Natural killer cell treated with Interleukin-12 subunit alpha and Interleukin-12 subunit beta and Interleukin-15 and Interleukin-18, amount 100 ng/mL, for 72 hours (primary cell): ENCODE data around the gene PIGBOS1. TPM values are rescaled to one million over a fixed set of nuclear protein-coding genes. Genes with fewer than 3 reads are reported as not detected.
"Not testable (repeated sequence)": the region's sequence is repeated elsewhere in the genome, so short reads cannot be mapped to it uniquely, and the experiment has no call there.

Experiments used
- ATAC-seq, 2 donors: fragments of 150-1000 bp; cut with Tn5 transposase in 1 of 2; sonication (Bioruptor Pico), chemical (Tn5 transposase) in 1 of 2; 2 replicates each; pipeline ENCODE4 v1.10.0; 2021
- DNase-seq: peaks from one replicate; pipeline ENCODE4 v3.0.0; 2022; ENCODE audit warnings: low spot score
- H3K27ac Mint-ChIP-seq, 2 donors: 1 replicate in 1 of 2; 2 replicates in 1 of 2; pipeline ENCODE4 v1.8.0; 2022; ENCODE audit warnings: mixed read lengths in 2 of 2, mild to moderate bottlenecking in 1 of 2, moderate library complexity in 1 of 2
- H3K27me3 Mint-ChIP-seq, 2 donors: 1 replicate in 1 of 2; 2 replicates in 1 of 2; pipeline ENCODE4 v1.8.0; 2022; ENCODE audit warnings: mixed read lengths in 2 of 2
- H3K36me3 Mint-ChIP-seq: one replicate; pipeline ENCODE4 v1.8.0; 2022; ENCODE audit warnings: mixed read lengths
- H3K4me1 Mint-ChIP-seq, 2 donors: 1 replicate in 1 of 2; 2 replicates in 1 of 2; pipeline ENCODE4 v1.8.0; 2022; ENCODE audit warnings: low read depth in 2 of 2, mixed read lengths in 2 of 2, mild to moderate bottlenecking in 1 of 2
- H3K4me3 Mint-ChIP-seq: one replicate; pipeline ENCODE4 v1.8.0; 2022; ENCODE audit warnings: mixed read lengths
- H3K9me3 Mint-ChIP-seq: 2 replicates; pipeline ENCODE4 v1.8.0; 2022; ENCODE audit warnings: mixed read lengths
- total RNA-seq, 2 donors: library from RNA; stranded (reverse); gene quantifications; one replicate each; pipeline ENCODE4 v1.2.3, GENCODE V29; 2022

PIGBOS1 gene
- total RNA-seq, 2 donors from 2014 or later, result 13.2 to 13.3 TPM

DNA sequence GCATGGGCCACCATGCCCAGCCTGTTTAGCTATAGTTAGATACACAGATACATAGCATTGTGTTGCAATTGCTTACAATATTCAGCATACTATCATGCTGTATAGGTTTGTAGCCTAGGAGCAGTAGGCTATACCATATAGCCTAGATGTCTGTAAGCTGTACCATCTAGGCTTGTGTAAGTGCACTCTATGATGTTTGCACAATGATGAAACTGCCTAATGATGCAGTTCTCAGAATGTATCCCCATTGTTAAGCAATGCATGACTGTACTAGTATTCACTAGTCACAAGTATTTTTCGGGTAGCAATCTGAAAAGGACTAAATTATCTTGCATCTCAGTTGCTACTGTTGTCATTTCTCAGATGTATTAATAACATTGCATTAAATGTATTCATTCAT is 16.1 kb upstream of the PIGBOS1 start:
- Mint-ChIP-seq H3K9me3 (no peaks in the 10 kb centered on the region), H3K27me3 (no peaks in the 10 kb centered on the region), H3K27ac (peak overlapping the region in 1 of 2 donors; percentile 45), H3K4me3 (no peak overlapping the region), H3K36me3 (peaks cover 17% of the 10 kb centered on the region), H3K4me1 (peaks cover 0 to 8% of the 10 kb centered on the region in 2 donors)
- no peak for DNase-seq
- peak in 1 of 2 donors; percentile 56 for ATAC-seq

DNA sequence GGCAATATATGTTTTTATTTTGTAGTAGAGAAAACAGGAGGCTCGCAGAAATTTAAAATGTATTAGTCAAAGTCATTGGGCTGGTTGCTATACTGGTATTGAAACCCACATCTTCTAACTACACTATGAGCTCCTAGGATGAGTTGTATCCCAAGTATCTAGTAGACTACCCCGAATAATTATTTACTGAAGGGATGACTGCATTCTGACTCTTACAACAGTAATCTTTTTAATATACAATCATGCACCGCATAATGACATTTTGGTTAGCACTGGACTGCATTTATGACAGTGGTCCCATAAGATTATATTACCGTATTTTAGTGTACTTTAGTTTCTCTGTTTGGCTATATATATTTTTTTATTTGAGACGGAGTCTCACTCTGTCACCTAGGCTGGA is 15.4 kb upstream of the PIGBOS1 start:
- peaks cover 17% of the 10 kb centered on the region for H3K36me3 Mint-ChIP-seq
- H3K4me3 Mint-ChIP-seq, result no peak overlapping the region
- DNase-seq, result no peak
- peaks cover 0 to 8% of the 10 kb centered on the region in 2 donors for H3K4me1 Mint-ChIP-seq
- H3K27me3 Mint-ChIP-seq, result no peaks in the 10 kb centered on the region
- H3K27ac Mint-ChIP-seq, result no peak overlapping the region
- no peaks in the 10 kb centered on the region for H3K9me3 Mint-ChIP-seq
- no peak for ATAC-seq

GRCh38 chr15:55327387-55327786 is 8.5 kb upstream of the PIGBOS1 start:
- DNase-seq (no peak), ATAC-seq (no peak)
- peaks cover 3 to 8% of the 10 kb centered on the region in 2 donors for H3K4me1 Mint-ChIP-seq
- no peaks in the 10 kb centered on the region for H3K27me3 Mint-ChIP-seq
- no peak overlapping the region for H3K27ac Mint-ChIP-seq
- no peak overlapping the region for H3K4me3 Mint-ChIP-seq
- peaks cover 13% of the 10 kb centered on the region for H3K36me3 Mint-ChIP-seq
- no peaks in the 10 kb centered on the region for H3K9me3 Mint-ChIP-seq

GRCh38 chr15:55322467-55322866 is 3.5 kb upstream of the PIGBOS1 start:
- DNase-seq, result no peak
- H3K27me3 Mint-ChIP-seq, result no peaks in the 10 kb centered on the region
- ATAC-seq, result no peak
- no peaks in the 10 kb centered on the region for H3K9me3 Mint-ChIP-seq
- H3K4me1 Mint-ChIP-seq, result peaks cover 14 to 35% of the 10 kb centered on the region in 2 donors
- H3K27ac Mint-ChIP-seq, result peak overlapping the region; percentile 31 to 42
- peaks cover 17% of the 10 kb centered on the region for H3K36me3 Mint-ChIP-seq
- no peak overlapping the region for H3K4me3 Mint-ChIP-seq

- DNase-seq (no peak), ATAC-seq (no peak)
- H3K9me3 Mint-ChIP-seq, result no peaks in the 10 kb centered on the region
- no peak overlapping the region for H3K27ac Mint-ChIP-seq
- peaks cover 19 to 43% of the 10 kb centered on the region in 2 donors for H3K4me1 Mint-ChIP-seq
- peaks cover 17% of the 10 kb centered on the region for H3K36me3 Mint-ChIP-seq
- H3K27me3 Mint-ChIP-seq, result no peaks in the 10 kb centered on the region
- H3K4me3 Mint-ChIP-seq, result no peak overlapping the region
These were observed 2.0 kb upstream of the PIGBOS1 start for GRCh38 chr15:55320963-55321362.

DNA sequence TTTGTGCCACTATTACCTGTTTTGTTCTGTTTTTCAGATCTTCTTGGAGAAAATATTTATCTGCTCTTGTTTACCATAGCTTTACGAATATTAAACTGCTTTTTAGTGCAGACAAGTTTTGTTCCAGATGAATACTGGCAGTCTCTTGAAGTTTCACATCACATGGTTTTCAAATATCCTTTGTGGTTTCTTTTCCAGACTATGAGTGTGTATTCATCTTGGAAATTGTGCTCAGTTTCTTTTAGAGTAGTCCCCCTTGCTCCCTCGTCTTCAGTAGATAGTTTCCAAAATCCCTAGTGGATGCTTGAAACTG is 1.3 kb upstream of the PIGBOS1 start:
- Mint-ChIP-seq H3K4me3 (peak overlapping the region; percentile 98), H3K27ac (peak overlapping the region; percentile 35 to 98), H3K9me3 (no peaks in the 10 kb centered on the region), H3K4me1 (peaks cover 24 to 47% of the 10 kb centered on the region in 2 donors), H3K36me3 (peaks cover 17% of the 10 kb centered on the region), H3K27me3 (no peaks in the 10 kb centered on the region)
- DNase-seq (no peak), ATAC-seq (no peak)

- Mint-ChIP-seq H3K9me3 (no peaks in the 10 kb centered on the region), H3K4me1 (peaks cover 29 to 52% of the 10 kb centered on the region in 2 donors), H3K36me3 (peaks cover 17% of the 10 kb centered on the region), H3K27me3 (no peaks in the 10 kb centered on the region), H3K4me3 (peak overlapping the region; percentile 98), H3K27ac (peak overlapping the region; percentile 98 to 100)
- ATAC-seq, result no peak
- no peak for DNase-seq
These were observed 764 bp upstream of the PIGBOS1 start for GRCh38 chr15:55319537-55320237.

GRCh38 chr15:55302801-55303200 is 16.1 kb downstream of the PIGBOS1 start:
- not testable (repeated sequence) for H3K27ac Mint-ChIP-seq, DNase-seq, H3K36me3 Mint-ChIP-seq, H3K4me1 Mint-ChIP-seq, H3K4me3 Mint-ChIP-seq, ATAC-seq, H3K9me3 Mint-ChIP-seq, H3K27me3 Mint-ChIP-seq

GRCh38 chr15:55297315-55297714 is 21.6 kb downstream of the PIGBOS1 start:
- no peak for DNase-seq
- H3K36me3 Mint-ChIP-seq, result no peaks in the 10 kb centered on the region
- no peaks in the 10 kb centered on the region for H3K27me3 Mint-ChIP-seq
- no peak overlapping the region for H3K27ac Mint-ChIP-seq
- peaks cover 0 to 1% of the 10 kb centered on the region in 2 donors for H3K4me1 Mint-ChIP-seq
- ATAC-seq, result no peak
- H3K4me3 Mint-ChIP-seq, result no peak overlapping the region
- H3K9me3 Mint-ChIP-seq, result no peaks in the 10 kb centered on the region

DNA sequence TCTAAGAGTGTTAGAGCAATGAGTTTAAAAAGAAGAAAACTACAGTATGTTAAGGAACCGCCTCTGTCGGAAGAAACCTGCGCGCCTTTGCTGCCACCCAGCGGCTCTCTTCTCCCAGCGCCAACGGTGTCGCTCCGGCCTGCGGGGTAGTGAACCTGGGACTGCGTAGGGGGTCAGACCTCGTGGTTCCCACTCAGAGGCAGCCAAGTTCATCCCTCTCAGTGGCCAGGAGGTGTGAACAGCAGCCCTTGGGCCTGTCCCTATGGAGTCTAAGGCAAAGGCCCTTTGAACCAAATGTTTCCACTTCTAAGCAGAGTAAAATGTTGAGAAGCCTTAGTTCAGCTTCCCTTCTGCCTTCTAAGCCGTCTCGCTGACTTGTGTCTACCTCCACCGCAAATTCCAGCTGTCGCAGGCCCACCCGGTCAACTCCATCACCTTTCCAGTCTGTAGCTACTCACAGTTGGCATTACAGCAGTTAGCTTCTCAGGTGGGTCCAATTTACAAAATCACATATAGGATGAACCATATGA is 28.3 kb downstream of the PIGBOS1 start:
- DNase-seq (peak; percentile 89), ATAC-seq (peak; percentile 84 to 86)
- H3K4me1 Mint-ChIP-seq, result peaks cover 36 to 38% of the 10 kb centered on the region in 2 donors
- H3K9me3 Mint-ChIP-seq, result no peaks in the 10 kb centered on the region
- H3K36me3 Mint-ChIP-seq, result peaks cover 20% of the 10 kb centered on the region
- H3K27ac Mint-ChIP-seq, result peak overlapping the region; percentile 97 to 99
- no peaks in the 10 kb centered on the region for H3K27me3 Mint-ChIP-seq
- H3K4me3 Mint-ChIP-seq, result peak overlapping the region; percentile 84

DNA sequence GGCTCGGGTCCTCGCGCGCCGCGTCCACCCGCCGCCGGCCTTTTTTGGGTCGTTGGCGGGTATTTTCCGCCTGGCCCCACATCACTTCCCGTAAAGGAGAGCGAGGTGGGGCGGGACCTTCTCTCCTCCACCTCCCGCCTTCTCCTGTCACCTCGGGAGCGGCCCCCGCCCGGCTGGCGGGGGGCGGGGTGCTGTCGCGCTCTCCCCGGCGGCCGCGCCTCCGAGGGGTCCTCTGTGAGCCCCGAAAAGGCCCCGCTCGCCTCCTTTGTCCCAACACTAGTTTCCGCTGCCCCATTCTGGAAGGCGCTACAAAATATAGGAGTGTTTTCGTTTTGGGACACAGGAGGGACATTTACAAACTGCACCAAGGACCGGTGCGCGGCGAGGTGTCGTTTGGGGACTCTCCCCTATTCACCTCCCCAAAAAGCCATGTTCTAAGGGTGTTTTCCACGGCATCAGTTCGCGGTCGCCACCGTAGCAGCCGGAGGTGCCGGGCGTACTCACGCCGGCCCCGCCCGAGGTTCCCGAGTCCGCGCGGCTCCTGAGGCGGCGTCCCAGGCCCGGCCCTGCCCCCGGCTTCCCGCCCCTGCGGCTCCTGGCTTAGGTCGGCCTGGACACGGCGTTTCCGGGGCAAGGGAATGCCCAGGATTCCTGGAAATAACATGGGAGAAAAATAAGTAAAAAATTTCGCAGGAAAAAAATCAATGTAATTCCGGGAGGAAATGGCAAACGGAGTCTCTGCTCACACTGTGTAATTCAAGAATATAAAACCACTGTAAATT is 29.0 kb downstream of the PIGBOS1 start, which contains the start of gene RAB27A:
RAB27A (minus strand) TSS at position 68 of the 782 bp plus-strand sequence. CDS start 54,879 bp downstream, outside the sequence.
- Mint-ChIP-seq H3K27me3 (no peaks in the 10 kb centered on the region), H3K4me1 (peaks cover 42 to 44% of the 10 kb centered on the region in 2 donors), H3K9me3 (no peaks in the 10 kb centered on the region), H3K4me3 (peak within 1 kb of the TSS; percentile 84), H3K27ac (peak within 1 kb of the TSS; percentile 97 to 99), H3K36me3 (peaks cover 27% of the 10 kb centered on the region)
- DNase-seq (peak; percentile 91), ATAC-seq (peak; percentile 84 to 89)

GRCh38 chr15:55289011-55289745 is 29.7 kb downstream of the PIGBOS1 start:
- peaks cover 32% of the 10 kb centered on the region for H3K36me3 Mint-ChIP-seq

GRCh38 chr15:55288006-55288717 is 30.8 kb downstream of the PIGBOS1 start:
- Mint-ChIP-seq H3K9me3 (no peaks in the 10 kb centered on the region), H3K36me3 (peaks cover 32% of the 10 kb centered on the region), H3K27ac (peak overlapping the region; percentile 97 to 99), H3K27me3 (no peaks in the 10 kb centered on the region), H3K4me3 (peak overlapping the region; percentile 84), H3K4me1 (peaks cover 58 to 60% of the 10 kb centered on the region in 2 donors)
- ATAC-seq (no peak), DNase-seq (no peak)

More at GRCh38 chr15:55289011-55289745, 29.7 kb downstream of the PIGBOS1 start:
- DNase-seq (peak; percentile 76), ATAC-seq (peak; percentile 58)
- Mint-ChIP-seq H3K4me1 (peaks cover 50 to 52% of the 10 kb centered on the region in 2 donors), H3K9me3 (no peaks in the 10 kb centered on the region), H3K27me3 (no peaks in the 10 kb centered on the region), H3K4me3 (peak overlapping the region; percentile 84), H3K27ac (peak overlapping the region; percentile 97 to 99)
